MM.1S (cell line): Measurements from ENCODE around the gene AGAP1.

ENCODE experiments used
- DNase-seq: peaks from one replicate; pipeline ENCODE4 v3.0.0-alpha.2; 2015
- H2AFZ ChIP-seq: fragments of 300-600 bp; sonication (generic); 2 replicates; pipeline ENCODE4 v1.6.0; 2016; ENCODE audit warnings: antibody characterized with exemption, low read length
- H3F3A ChIP-seq: fragments of 300-600 bp; sonication (generic); 2 replicates; pipeline ENCODE4 v1.6.1; 2016; ENCODE audit warnings: mild to moderate bottlenecking, antibody characterized with exemption, low read length, moderate library complexity, mixed read lengths; ENCODE audit not compliant: insufficient read depth
- H3K27ac ChIP-seq: fragments of 300-600 bp; sonication (generic); 2 replicates; pipeline ENCODE4 v1.5.1; 2016; ENCODE audit warnings: mild to moderate bottlenecking, low read length
- H3K27me3 ChIP-seq: fragments of 300-600 bp; sonication (generic); replicated peaks from 2 replicates; pipeline ENCODE4 v1.6.0; 2016; ENCODE audit warnings: low read length; ENCODE audit not compliant: insufficient read depth
- H3K36me3 ChIP-seq: fragments of 300-600 bp; sonication (generic); replicated peaks from 2 replicates; pipeline ENCODE4 v1.6.1; 2016; ENCODE audit warnings: mild to moderate bottlenecking, low read length, mixed read lengths; ENCODE audit not compliant: insufficient read depth
- H3K4me1 ChIP-seq: fragments of 300-600 bp; sonication (generic); 2 replicates; pipeline ENCODE4 v1.6.1; 2016; ENCODE audit warnings: low read length, mixed read lengths
- H3K4me2 ChIP-seq: fragments of 300-600 bp; sonication (generic); 2 replicates; pipeline ENCODE4 v1.6.0; 2016; ENCODE audit warnings: low read depth, low read length
- H3K4me3 ChIP-seq: fragments of 300-600 bp; sonication (generic); 2 replicates; pipeline ENCODE4 v1.5.1; 2016; ENCODE audit warnings: low read length, mixed read lengths
- H3K79me2 ChIP-seq: fragments of 300-600 bp; sonication (generic); 2 replicates; pipeline ENCODE4 v1.6.1; 2016; ENCODE audit warnings: mixed run types, low read length, mixed read lengths
- H3K9ac ChIP-seq: fragments of 300-600 bp; sonication (generic); 2 replicates; pipeline ENCODE4 v1.6.1; 2016; ENCODE audit warnings: low read length, mixed read lengths
- H3K9me2 ChIP-seq: fragments of 300-600 bp; sonication (generic); replicated peaks from 2 replicates; pipeline ENCODE4 v1.6.1; 2016; ENCODE audit warnings: mild to moderate bottlenecking, low read length, mixed read lengths; ENCODE audit not compliant: insufficient read depth
- H3K9me3 ChIP-seq: fragments of 300-600 bp; sonication (generic); replicated peaks from 2 replicates; pipeline ENCODE4 v1.6.1; 2016; ENCODE audit warnings: mild to moderate bottlenecking, low read length, mixed read lengths; ENCODE audit not compliant: insufficient read depth
- H4K20me1 ChIP-seq: fragments of 300-600 bp; sonication (generic); 2 replicates; pipeline ENCODE4 v1.6.1; 2016; ENCODE audit warnings: mild to moderate bottlenecking, low read length, moderate library complexity, mixed read lengths; ENCODE audit not compliant: insufficient read depth
- CTCF ChIP-seq: fragments of 300-600 bp; sonication (generic); IDR thresholded peaks from 2 replicates; pipeline ENCODE4 v1.5.1; 2016; ENCODE audit warnings: antibody characterized with exemption, low read length, mixed read lengths
- EZH2 ChIP-seq: fragments of 300-600 bp; sonication (generic); optimal IDR thresholded peaks from 2 replicates; pipeline ENCODE3; 2017; ENCODE audit warnings: low read depth, mild to moderate bottlenecking, antibody characterized with exemption, low read length, mixed read lengths
- EZH2phosphoT487 ChIP-seq: fragments of 300-600 bp; sonication (generic); IDR thresholded peaks from 2 replicates; pipeline ENCODE4 v1.6.1; 2018; ENCODE audit warnings: antibody characterized with exemption, low read length

The AGAP1 gene

GRCh38 chr2:235512699-235513053 lies 18.8 kb downstream of the AGAP1 start:
- H2AFZ ChIP-seq: no peak overlapping the region

GRCh38 chr2:235513984-235514626 lies 20.3 kb downstream of the AGAP1 start:
- DNase-seq: no peak
- Histone ChIP-seq H3K27ac (no peak overlapping the region), H3K79me2 (peaks cover 98% of the 10 kb centered on the region), H3F3A (no peaks in the 10 kb centered on the region), H4K20me1 (0 out of 2 replicates have a peak, but pooled peaks cover 3% of the 10 kb centered on the region), H3K27me3 (no peaks in the 10 kb centered on the region), H3K4me2 (no peak overlapping the region), H3K9ac (no peak overlapping the region), H3K4me1 (0 out of 2 replicates have a peak, but pooled peaks cover 3% of the 10 kb centered on the region), H3K9me3 (no peaks in the 10 kb centered on the region), H2AFZ (no peak overlapping the region), H3K9me2 (no peaks in the 10 kb centered on the region), H3K36me3 (no peaks in the 10 kb centered on the region), H3K4me3 (no peak overlapping the region)
- TF ChIP-seq EZH2 (no peak), EZH2phosphoT487 (no peak), CTCF (no peak)

More at GRCh38 chr2:235512699-235513053, 18.8 kb downstream of the AGAP1 start:
- Histone ChIP-seq H3F3A (no peaks in the 10 kb centered on the region), H3K4me3 (no peak overlapping the region), H3K36me3 (no peaks in the 10 kb centered on the region), H3K27me3 (no peaks in the 10 kb centered on the region), H3K4me1 (0 out of 2 replicates have a peak, but pooled peaks cover 3% of the 10 kb centered on the region), H3K27ac (no peak overlapping the region), H3K4me2 (no peak overlapping the region), H4K20me1 (0 out of 2 replicates have a peak, but pooled peaks cover 3% of the 10 kb centered on the region), H3K9me3 (no peaks in the 10 kb centered on the region), H3K79me2 (peaks cover 98% of the 10 kb centered on the region), H3K9ac (no peak overlapping the region), H3K9me2 (no peaks in the 10 kb centered on the region)
- no peak for DNase-seq
- TF ChIP-seq EZH2: no peak
- no peak for TF ChIP-seq EZH2phosphoT487

- no peak for DNase-seq
- TF ChIP-seq EZH2phosphoT487 (no peak), CTCF (no peak), EZH2 (no peak)
- Histone ChIP-seq H3K4me2 (no peak overlapping the region), H3K36me3 (no peaks in the 10 kb centered on the region), H3K9me2 (no peaks in the 10 kb centered on the region), H3K27ac (no peak overlapping the region), H3K4me3 (no peak overlapping the region), H3K9ac (no peak overlapping the region), H3F3A (no peaks in the 10 kb centered on the region), H3K79me2 (peaks cover 98% of the 10 kb centered on the region), H4K20me1 (0 out of 2 replicates have a peak, but pooled peaks cover 3% of the 10 kb centered on the region), H3K27me3 (no peaks in the 10 kb centered on the region), H3K4me1 (0 out of 2 replicates have a peak, but pooled peaks cover 3% of the 10 kb centered on the region), H3K9me3 (no peaks in the 10 kb centered on the region), H2AFZ (no peak overlapping the region)
These were observed 21.0 kb downstream of the AGAP1 start for GRCh38 chr2:235514627-235515363.
